ENCODE measurements around the gene CDKL2. TPM values are rescaled to one million over a fixed set of nuclear protein-coding genes. Genes with fewer than 3 reads are reported as not detected.

The CDKL2 gene
- total and polyA plus RNA-seq, 9 of the 15 experiments (the other 6 are each of a cell fraction or from before 2014, with no cell fraction given) = 0.01 to 0.16 TPM; not detected in 7

- Histone ChIP-seq H2AFZ (ENCODE audit: low read depth, low read length) (no peak overlapping the region), H3K27ac (ENCODE audit: extremely low read depth, low read depth, low read length) (no peak overlapping the region), H3K79me2 (ENCODE audit: control insufficient read depth, insufficient read depth, low read length) (no peaks in the 10 kb centered on the region), H3K9ac (ENCODE audit: insufficient read depth in 1 of 2, low read depth in 2 of 2, low read length in 2 of 2) (no peak overlapping the region), H3K9me3 (replicated peaks; ENCODE audit: control insufficient read depth, insufficient read depth, low read depth, low read length) (no peaks in the 10 kb centered on the region), H3K4me2 (ENCODE audit: insufficient read depth, low read length) (no peak overlapping the region), H3K9me1 (ENCODE audit: control insufficient read depth, insufficient read depth, low read length) (no peaks in the 10 kb centered on the region), H4K20me1 (replicated peaks; ENCODE audit: control insufficient read depth, insufficient read depth, low read length) (no peaks in the 10 kb centered on the region), H3K4me3 (no peak overlapping the region), H3K4me1 (replicated peaks in 1 of 2; ENCODE audit: control insufficient read depth in 2 of 2, insufficient read depth in 2 of 2, low read length in 2 of 2) (no peaks in the 10 kb centered on the region; a peak in 1 of 5 replicates), H3K36me3 (ENCODE audit: control insufficient read depth, insufficient read depth, low read length) (no peaks in the 10 kb centered on the region), H3K27me3 (ENCODE audit: control insufficient read depth in 2 of 2, insufficient read depth in 2 of 2, low read length in 2 of 2) (no peaks in the 10 kb centered on the region)
- FAIRE-seq (no peak), DNase-seq (ENCODE audit: extremely low read depth in 1 of 4, low spot score in 3 of 4) (no peak), ATAC-seq (no peak)
- TF ChIP-seq ZNF512 (tag; IDR thresholded peaks at IDR 0.05) (0 out of 2 replicates have a peak, but pooled peaks have one; percentile 1), ARID2 (IDR thresholded peaks at IDR 0.05) (no peak), ZNF277 (CRISPR knock-in tag; IDR thresholded peaks at IDR 0.05; ENCODE audit: borderline replicate concordance) (no peak), ZC3H8 (IDR thresholded peaks at IDR 0.05) (no peak), SAFB (IDR thresholded peaks at IDR 0.05; ENCODE audit: borderline replicate concordance, low read depth, low read length) (no peak), TBL1XR1 (IDR thresholded peaks at IDR 0.05; ENCODE audit: low read length in 2 of 2) (no peak)
- POLR2A ChIA-PET = no interaction called here
- CTCF ChIA-PET (ENCODE audit: low intra/inter-chr PET ratio) = no interaction called here
- 3% methylated on average over 3 of the region's 3 CpGs for WGBS (ENCODE audit: insufficient coverage, low coverage, missing lambda C conversion rate)
- BruUV-seq (replicated peaks) = no TSS peak
- intact Hi-C loops (cut with micrococcal nuclease) = no loop called here
- in situ Hi-C loops (cut with MboI) = no loop called here
Observed at GRCh38 chr4:75596061-75596460, 34.3 kb downstream of the CDKL2 start.

All from K562 (cell line).